Keratinocyte (primary cell): ENCODE measurements around the gene MAP7D1. TPM values are rescaled to one million over a fixed set of nuclear protein-coding genes. Genes with fewer than 3 reads are reported as not detected.

Source experiments
- DNase-seq: peaks from one replicate; pipeline ENCODE4 v3.0.0-alpha.2; 2011; ENCODE audit warnings: low read depth, missing footprints, low spot score
- FAIRE-seq: peaks from 2 replicates; lab custom pipeline; 2011; peaks lifted over from hg19 to GRCh38; lab: Jason Lieb, UNC
- H2AFZ ChIP-seq: 2 replicates; pipeline ENCODE4 v1.6.0; 2012; ENCODE audit warnings: low read length, control low read depth, inconsistent platforms; ENCODE audit not compliant: control insufficient read depth
- H3K27ac ChIP-seq: 2 replicates; pipeline ENCODE4 v1.5.1; 2011; ENCODE audit warnings: low read length; ENCODE audit not compliant: control insufficient read depth, insufficient read depth
- H3K27me3 ChIP-seq: 3 replicates; pipeline ENCODE4 v1.6.0; 2011; ENCODE audit warnings: low read length; ENCODE audit not compliant: control insufficient read depth, insufficient read depth; ENCODE audit errors: extremely low read depth
- H3K36me3 ChIP-seq, 2 experiments: 2 replicates in 1 of 2; 3 replicates in 1 of 2; pipeline ENCODE4 v1.5.1; 2011; ENCODE audit warnings: low read length in 2 of 2, mild to moderate bottlenecking in 1 of 2; ENCODE audit not compliant: control insufficient read depth in 2 of 2, insufficient read depth in 2 of 2; ENCODE audit errors: extremely low read depth in 1 of 2
- H3K4me1 ChIP-seq: 3 replicates; pipeline ENCODE4 v1.5.1; 2011; ENCODE audit warnings: low read length; ENCODE audit not compliant: control insufficient read depth, insufficient read depth; ENCODE audit errors: extremely low read depth
- H3K4me2 ChIP-seq: 3 replicates; pipeline ENCODE4 v1.6.0; 2011; ENCODE audit warnings: low read depth, low read length; ENCODE audit not compliant: control insufficient read depth, insufficient read depth; ENCODE audit errors: extremely low read depth
- H3K4me3 ChIP-seq, 3 experiments: fragments of 200-600 bp in 1 of 3; sonication (generic) in 1 of 3; 2 replicates in 2 of 3; 3 replicates in 1 of 3; pipeline ENCODE4 v1.5.1; 2011 to 2016; ENCODE audit warnings: low read length in 3 of 3, mild to moderate bottlenecking in 3 of 3, control low read depth in 2 of 3, inconsistent platforms in 1 of 3, low read depth in 1 of 3, mixed read lengths in 1 of 3, mixed run types in 1 of 3, moderate library complexity in 1 of 3; ENCODE audit not compliant: control insufficient read depth in 2 of 3, insufficient read depth in 2 of 3; ENCODE audit errors: extremely low read depth in 1 of 3
- H3K79me2 ChIP-seq: 2 replicates; pipeline ENCODE4 v1.6.0; 2012; ENCODE audit warnings: low read length; ENCODE audit not compliant: control insufficient read depth, insufficient read depth
- H3K9ac ChIP-seq: 3 replicates; pipeline ENCODE4 v1.6.0; 2011; ENCODE audit warnings: low read length; ENCODE audit not compliant: control insufficient read depth, insufficient read depth; ENCODE audit errors: extremely low read depth
- H3K9me1 ChIP-seq: 3 replicates; pipeline ENCODE4 v1.6.0; 2011; ENCODE audit warnings: low read length; ENCODE audit not compliant: control insufficient read depth, insufficient read depth; ENCODE audit errors: extremely low read depth
- H3K9me3 ChIP-seq: 2 replicates; pipeline ENCODE4 v1.5.1; 2012; ENCODE audit warnings: low read depth, low read length; ENCODE audit not compliant: control insufficient read depth
- H4K20me1 ChIP-seq: 3 replicates; pipeline ENCODE4 v1.6.0; 2011; ENCODE audit warnings: low read length; ENCODE audit not compliant: control insufficient read depth, insufficient read depth; ENCODE audit errors: extremely low read depth
- CTCF ChIP-seq, 3 experiments: IDR thresholded peaks in 1 of 3; conservative IDR thresholded peaks in 1 of 3; optimal IDR thresholded peaks in 1 of 3; 2 replicates in 2 of 3; 3 replicates in 1 of 3; pipeline versions ENCODE3 to v1.5.1; 2011; ENCODE audit warnings: low read length in 3 of 3, mild to moderate bottlenecking in 3 of 3, moderate library complexity in 2 of 3, control low read depth in 1 of 3, inconsistent platforms in 1 of 3; ENCODE audit not compliant: insufficient read depth in 2 of 3; ENCODE audit errors: extremely low read depth in 1 of 3
- EZH2 ChIP-seq: IDR thresholded peaks from one replicate; pipeline ENCODE4 v1.6.1; 2012; ENCODE audit warnings: inconsistent platforms, mild to moderate bottlenecking, low read length, moderate library complexity
- dilution Hi-C: fragments of 300-500 bp; cut with MboI; formaldehyde crosslinking; loops from one replicate; pipeline ENCODE4 v1.7.0; 2020; ENCODE audit warnings: low sequenced_read_pairs; ENCODE audit not compliant: extremely low pct_ligation_motif_present
- polyA plus RNA-seq, 5 experiments: library from polyadenylated mRNA; depleted of rRNA in 3 of 5; stranded (reverse) in 3 of 5; stranded (forward) in 1 of 5; unstranded in 1 of 5; fragments of >200 nt; gene quantifications; 1 replicate in 1 of 5; 2 replicates in 3 of 5; 3 replicates in 1 of 5; pipeline versions ENCODE4 v1.2.1 to v1.2.3, GENCODE V29; 2011 to 2012; ENCODE audit warnings: missing spikeins in 2 of 5, low read depth in 1 of 5, low replicate concordance in 1 of 5

The MAP7D1 gene
- polyA plus RNA-seq, 1 donor (not counting 4 experiments of a cell fraction or from before 2014, with no cell fraction given): 75.0 TPM

GRCh38 chr1:36123356-36123755 lies 32.6 kb upstream of the MAP7D1 start:
- peaks cover 28% of the 10 kb centered on the region for H3K27me3 ChIP-seq
- H3K9me3 ChIP-seq: no peaks in the 10 kb centered on the region
- H4K20me1 ChIP-seq: no peaks in the 10 kb centered on the region
- H3K79me2 ChIP-seq: no peaks in the 10 kb centered on the region
- H2AFZ ChIP-seq: no peak overlapping the region
- no peak overlapping the region for H3K4me3 ChIP-seq
- H3K9me1 ChIP-seq: no peaks in the 10 kb centered on the region
- DNase-seq (no peak), FAIRE-seq (no peak)
- H3K4me2 ChIP-seq: no peak overlapping the region
- dilution Hi-C loops: no loop called here
- no peak overlapping the region for H3K9ac ChIP-seq
- no peak overlapping the region for H3K27ac ChIP-seq
- peaks cover 7% of the 10 kb centered on the region for H3K4me1 ChIP-seq
- TF ChIP-seq CTCF (optimal IDR thresholded peaks at IDR 0.05 in 1 of 3, IDR thresholded peaks at IDR 0.05 in 1 of 3, conservative IDR thresholded peaks at IDR 0.05 in 1 of 3; ENCODE audit: extremely low read depth in 1 of 3, insufficient read depth in 2 of 3, low read length in 3 of 3) (no peak), EZH2 (no peak)
- H3K36me3 ChIP-seq: no peaks in the 10 kb centered on the region

GRCh38 chr1:36124404-36125128 lies 31.4 kb upstream of the MAP7D1 start:
- dilution Hi-C loops: no loop called here
- Histone ChIP-seq H3K9ac (no peak overlapping the region), H3K27ac (no peak overlapping the region), H3K36me3 (no peaks in the 10 kb centered on the region), H4K20me1 (no peaks in the 10 kb centered on the region), H2AFZ (no peak overlapping the region), H3K4me3 (no peak overlapping the region), H3K4me2 (no peak overlapping the region), H3K4me1 (peaks cover 8% of the 10 kb centered on the region), H3K9me3 (no peaks in the 10 kb centered on the region), H3K79me2 (no peaks in the 10 kb centered on the region), H3K27me3 (peaks cover 28% of the 10 kb centered on the region), H3K9me1 (no peaks in the 10 kb centered on the region)
- FAIRE-seq: no peak
- no peak for DNase-seq
- TF ChIP-seq EZH2: peak; percentile 78
- TF ChIP-seq CTCF (optimal IDR thresholded peaks at IDR 0.05 in 1 of 3, IDR thresholded peaks at IDR 0.05 in 1 of 3, conservative IDR thresholded peaks at IDR 0.05 in 1 of 3; ENCODE audit: extremely low read depth in 1 of 3, insufficient read depth in 2 of 3, low read length in 3 of 3): no peak
